Loucy (cell line): Measurements from ENCODE around the gene MEGF6.

ENCODE experiments used
- H2AFZ ChIP-seq: fragments of 200-600 bp; sonication (generic); 2 replicates; pipeline ENCODE4 v1.6.0; 2016; ENCODE audit warnings: antibody characterized with exemption, mild to moderate bottlenecking, low read length, moderate library complexity
- H3F3A ChIP-seq: fragments of 200-600 bp; 2 replicates; pipeline ENCODE4 v1.6.0; 2016; ENCODE audit warnings: antibody characterized with exemption, low read depth, mild to moderate bottlenecking
- H3K27me3 ChIP-seq: fragments of 200-600 bp; sonication (generic); 2 replicates; pipeline ENCODE4 v1.6.1; 2014; ENCODE audit warnings: low read length, mild to moderate bottlenecking; ENCODE audit not compliant: insufficient read depth, poor library complexity, severe bottlenecking
- H3K36me3 ChIP-seq: fragments of 200-600 bp; sonication (generic); 2 replicates; pipeline ENCODE4 v1.6.1; 2016; ENCODE audit warnings: low read length; ENCODE audit not compliant: insufficient read depth
- H3K4me1 ChIP-seq: fragments of 200-600 bp; sonication (generic); 2 replicates; pipeline ENCODE4 v1.5.1; 2014; ENCODE audit warnings: low read length, mild to moderate bottlenecking; ENCODE audit not compliant: insufficient read depth, poor library complexity, severe bottlenecking
- H3K4me2 ChIP-seq: fragments of 200-600 bp; sonication (generic); 2 replicates; pipeline ENCODE4 v1.6.0; 2014; ENCODE audit warnings: antibody characterized with exemption, low read length, low read depth, mild to moderate bottlenecking; ENCODE audit not compliant: poor library complexity, severe bottlenecking
- H3K4me3 ChIP-seq: fragments of 200-600 bp; sonication (generic); 2 replicates; pipeline ENCODE4 v1.5.1; 2014; ENCODE audit warnings: low read length, mild to moderate bottlenecking, mixed read lengths; ENCODE audit not compliant: poor library complexity, severe bottlenecking
- H3K79me2 ChIP-seq: fragments of 200-600 bp; sonication (generic); 2 replicates; pipeline ENCODE4 v1.6.1; 2014; ENCODE audit warnings: low read length; ENCODE audit not compliant: insufficient read depth
- H3K9ac ChIP-seq: fragments of 200-600 bp; sonication (generic); 2 replicates; pipeline ENCODE4 v1.6.0; 2014; ENCODE audit warnings: mild to moderate bottlenecking, low read depth, low read length, moderate library complexity; ENCODE audit not compliant: poor library complexity, severe bottlenecking
- H3K9me2 ChIP-seq: fragments of 200-600 bp; sonication (generic); replicated peaks from 2 replicates; pipeline ENCODE4 v1.6.1; 2016; ENCODE audit warnings: low read depth, low read length, mixed read lengths
- H3K9me3 ChIP-seq: fragments of 200-600 bp; sonication (generic); 2 replicates; pipeline ENCODE4 v1.6.1; 2014; ENCODE audit warnings: mild to moderate bottlenecking, antibody characterized with exemption, low read length, low read depth; ENCODE audit not compliant: insufficient read depth
- H4K20me1 ChIP-seq: fragments of 200-600 bp; sonication (generic); 2 replicates; pipeline ENCODE4 v1.6.0; 2014; ENCODE audit warnings: antibody characterized with exemption, low read length, mild to moderate bottlenecking; ENCODE audit not compliant: insufficient read depth, poor library complexity, severe bottlenecking
- CTCF ChIP-seq: fragments of 200-600 bp; sonication (generic); conservative IDR thresholded peaks from 2 replicates; pipeline ENCODE4 v1.5.1; 2014; ENCODE audit warnings: mild to moderate bottlenecking, antibody characterized with exemption, low read length
- EZH2phosphoT487 ChIP-seq: fragments of 200-600 bp; IDR thresholded peaks from 2 replicates; pipeline ENCODE4 v1.6.1; 2018; ENCODE audit warnings: antibody characterized with exemption, mild to moderate bottlenecking, moderate library complexity, borderline replicate concordance

Gene MEGF6

GRCh38 chr1:3516911-3517675 is 94.2 kb downstream of the MEGF6 start:
- H3K79me2 ChIP-seq, result peaks cover 22% of the 10 kb centered on the region; the same call in 1 of the 2 replicates
- no peaks in the 10 kb centered on the region for H3K27me3 ChIP-seq
- no peak for TF ChIP-seq EZH2phosphoT487
- TF ChIP-seq CTCF, result 0 out of 2 replicates have a peak, but pooled peaks have one; percentile 9
- no peaks in the 10 kb centered on the region for H3K36me3 ChIP-seq
- no peak overlapping the region for H2AFZ ChIP-seq
- no peaks in the 10 kb centered on the region for H3K9me3 ChIP-seq
- H3K9ac ChIP-seq, result peak overlapping the region; percentile 81
- peak overlapping the region; percentile 56 for H3K4me3 ChIP-seq
- H3K4me1 ChIP-seq, result peaks cover 49% of the 10 kb centered on the region
- H3K9me2 ChIP-seq, result no peaks in the 10 kb centered on the region
- no peaks in the 10 kb centered on the region for H3F3A ChIP-seq
- H4K20me1 ChIP-seq, result no peaks in the 10 kb centered on the region
- peak overlapping the region; percentile 78 for H3K4me2 ChIP-seq

- peak overlapping the region; percentile 78 for H3K4me2 ChIP-seq
- peaks cover 22% of the 10 kb centered on the region; the same call in 1 of the 2 replicates for H3K79me2 ChIP-seq
- H3K9ac ChIP-seq, result peak overlapping the region; percentile 81
- no peaks in the 10 kb centered on the region for H3F3A ChIP-seq
- no peaks in the 10 kb centered on the region for H3K36me3 ChIP-seq
- no peak for TF ChIP-seq CTCF
- no peak for TF ChIP-seq EZH2phosphoT487
- no peaks in the 10 kb centered on the region for H4K20me1 ChIP-seq
- H3K4me3 ChIP-seq, result peak overlapping the region; percentile 56
- H3K9me3 ChIP-seq, result no peaks in the 10 kb centered on the region
- H3K9me2 ChIP-seq, result no peaks in the 10 kb centered on the region
- no peaks in the 10 kb centered on the region for H3K27me3 ChIP-seq
- H3K4me1 ChIP-seq, result peaks cover 49% of the 10 kb centered on the region
- no peak overlapping the region for H2AFZ ChIP-seq
Measured at GRCh38 chr1:3516481-3516869, 94.8 kb downstream of the MEGF6 start.

DNA sequence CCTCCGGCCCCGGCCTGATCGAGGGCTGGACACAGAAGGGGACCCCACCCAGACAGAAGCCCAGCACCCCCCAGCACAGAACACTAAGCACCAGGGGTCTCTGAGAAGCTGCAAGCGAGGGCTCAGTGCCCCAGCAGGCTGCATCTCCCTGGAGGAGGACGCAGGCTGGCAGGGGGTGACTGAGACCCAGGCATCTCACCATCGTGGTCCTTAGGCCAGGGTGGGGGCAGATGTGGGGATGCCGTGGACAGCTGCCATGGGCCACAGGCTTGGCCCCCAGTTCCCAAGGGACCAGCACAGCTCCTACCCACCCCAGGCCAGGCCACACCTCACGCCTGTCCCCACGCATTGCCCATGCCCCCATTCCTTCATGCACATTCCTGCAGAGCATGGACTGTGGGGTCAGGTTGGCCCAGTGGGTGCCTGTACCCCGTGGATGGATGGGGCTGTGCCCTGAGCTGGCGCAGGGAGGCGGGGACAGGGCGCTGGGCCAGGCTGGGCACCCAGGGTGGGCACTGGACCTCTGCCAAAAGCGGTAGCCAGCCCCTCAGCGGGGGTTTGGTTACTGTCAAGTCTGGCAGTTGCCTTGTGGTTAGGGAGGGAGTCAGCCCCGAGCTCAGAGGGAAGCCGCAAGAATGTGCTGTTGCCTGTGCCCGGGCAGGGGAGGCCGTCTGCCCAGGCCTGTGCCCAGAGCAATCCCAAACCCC is 95.4 kb downstream of the MEGF6 start:
- Histone ChIP-seq H3K9ac (peak overlapping the region; percentile 81), H4K20me1 (no peaks in the 10 kb centered on the region), H3K4me1 (peaks cover 48% of the 10 kb centered on the region), H3K36me3 (no peaks in the 10 kb centered on the region), H3K4me2 (peak overlapping the region; percentile 78), H3K9me3 (no peaks in the 10 kb centered on the region), H3K79me2 (peaks cover 22% of the 10 kb centered on the region; the same call in 1 of the 2 replicates), H2AFZ (no peak overlapping the region), H3K9me2 (no peaks in the 10 kb centered on the region), H3K27me3 (no peaks in the 10 kb centered on the region), H3K4me3 (peak overlapping the region; percentile 56), H3F3A (no peaks in the 10 kb centered on the region)
- TF ChIP-seq CTCF (no peak), EZH2phosphoT487 (no peak)
